H7 (cell line): ENCODE data around the gene CLIC5. TPM values are rescaled to one million over a fixed set of nuclear protein-coding genes. Genes with fewer than 3 reads are reported as not detected.

Experiments
- DNase-seq: peaks from one replicate; pipeline ENCODE4 v3.0.0; 2012
- H3K27me3 ChIP-seq: 2 replicates; pipeline ENCODE4 v1.6.0; 2011; ENCODE audit warnings: mild to moderate bottlenecking, low read length; ENCODE audit not compliant: control insufficient read depth, insufficient read depth
- H3K36me3 ChIP-seq: replicated peaks from 2 replicates; pipeline ENCODE4 v1.5.1; 2011; ENCODE audit warnings: low read length; ENCODE audit not compliant: control insufficient read depth, insufficient read depth
- H3K4me3 ChIP-seq: 2 replicates; pipeline ENCODE4 v1.5.1; 2011; ENCODE audit warnings: low read depth, mild to moderate bottlenecking, control low read depth, low read length, moderate library complexity; ENCODE audit not compliant: insufficient read depth
- total RNA-seq: library from RNA; depleted of rRNA; stranded (reverse); fragments of >200 nt; shearing (Covaris generic); gene quantifications from 2 replicates; pipeline ENCODE4 v1.2.3, GENCODE V29; 2014; rRNA removed

The CLIC5 gene
- total RNA-seq, 1 experiment from 2014 or later = 0.45 TPM

- no peak for DNase-seq
- Histone ChIP-seq H3K27me3 (no peaks in the 10 kb centered on the region), H3K36me3 (no peaks in the 10 kb centered on the region), H3K4me3 (no peak overlapping the region)
Measured at GRCh38 chr6:45837541-45838200, 178.0 kb downstream of the CLIC5 start.

- H3K27me3 ChIP-seq = no peaks in the 10 kb centered on the region
- no peak overlapping the region for H3K4me3 ChIP-seq
- no peaks in the 10 kb centered on the region for H3K36me3 ChIP-seq
- no peak for DNase-seq
Measured at GRCh38 chr6:45836984-45837383, 178.7 kb downstream of the CLIC5 start.

GRCh38 chr6:45836438-45836824 lies 179.2 kb downstream of the CLIC5 start:
- Histone ChIP-seq H3K27me3 (no peaks in the 10 kb centered on the region), H3K36me3 (no peaks in the 10 kb centered on the region), H3K4me3 (no peak overlapping the region)
- DNase-seq = no peak

GRCh38 chr6:45835721-45836437 lies 179.8 kb downstream of the CLIC5 start:
- Histone ChIP-seq H3K36me3 (no peaks in the 10 kb centered on the region), H3K27me3 (no peaks in the 10 kb centered on the region), H3K4me3 (no peak overlapping the region)
- DNase-seq = no peak

GRCh38 chr6:45832063-45832462 lies 183.6 kb downstream of the CLIC5 start:
- H3K36me3 ChIP-seq = no peaks in the 10 kb centered on the region
- H3K4me3 ChIP-seq = no peak overlapping the region
- DNase-seq = no peak
- no peaks in the 10 kb centered on the region for H3K27me3 ChIP-seq

Other genes starting within 250 kb of the CLIC5 start
- gene ENPP4, start 114.1 kb upstream of the CLIC5 start, total RNA-seq = 2.3 and 3.0 TPM in 2 replicates
- gene ENPP5, start 155.1 kb upstream of the CLIC5 start, total RNA-seq = 6.5 and 9.0 TPM in 2 replicates